Thyroid gland (tissue), 4 donors: ENCODE data around the gene ADARB2. TPM values are rescaled to one million over a fixed set of nuclear protein-coding genes. Genes with fewer than 3 reads are reported as not detected.
"Not testable (repeated sequence)": the region's sequence is repeated elsewhere in the genome, so short reads cannot be mapped to it uniquely, and the experiment has no call there.

Experiments used
- DNase-seq, 2 donors: peaks; one replicate each; pipeline ENCODE4 v3.0.0-alpha.2; 2019
- H3K27ac ChIP-seq, 3 donors: fragments of 200-600 bp; sonication (generic); 1 replicate in 2 of 3; 2 replicates in 1 of 3; pipeline ENCODE4 v1.5.1; 2016 to 2019; ENCODE audit warnings: mild to moderate bottlenecking in 1 of 3, moderate library complexity in 1 of 3
- H3K27me3 ChIP-seq: fragments of 200-600 bp; sonication (generic); one replicate; pipeline ENCODE4 v1.5.1; 2019
- H3K36me3 ChIP-seq, 2 donors: fragments of 200-600 bp; sonication (generic); one replicate each; pipeline ENCODE4 v1.5.1; 2016 to 2019
- H3K4me1 ChIP-seq, 2 donors: fragments of 200-600 bp; sonication (generic); one replicate each; pipeline ENCODE4 v1.5.1; 2017 to 2019
- H3K4me3 ChIP-seq, 3 donors: fragments of 200-600 bp; sonication (generic); replicated peaks in 1 of 3; 1 replicate in 2 of 3; 2 replicates in 1 of 3; pipeline ENCODE4 v1.5.1; 2016; ENCODE audit warnings: mild to moderate bottlenecking in 1 of 3
- H3K9me3 ChIP-seq: fragments of 200-600 bp; sonication (generic); one replicate; pipeline ENCODE4 v1.5.1; 2017
- POLR2A ChIP-seq, 2 donors: fragments of 450-650 bp; IDR thresholded peaks; one replicate each; pipeline ENCODE4 v1.6.1; 2017; ENCODE audit warnings: antibody characterized with exemption in 2 of 2, mild to moderate bottlenecking in 2 of 2, moderate library complexity in 1 of 2
- WGBS, 2 donors: methylation state at CpG; one replicate each; pipeline ENCODE4 v1.1.5; 2017; 5-methylcytosine and 5-hydroxymethylcytosine counted together
- intact Hi-C: fragments of 100-400 bp; cut with DNase I; formaldehyde crosslinking; loops from one replicate; pipeline ENCODE4 v1.15.1; 2023
- total RNA-seq, 4 donors: library from RNA; depleted of rRNA; stranded (reverse); fragments of >200 nt; gene quantifications; one replicate each; pipeline ENCODE4 v1.2.3, GENCODE V29; 2016
- TF ChIP-seq, protein P1 (sequence below), 6 experiments: fragments of 200-600 bp in 3 of 6; fragments of 450-650 bp in 3 of 6; sonication (generic) in 3 of 6; IDR thresholded peaks; one replicate each; pipeline ENCODE4 v1.5.1; 2016 to 2019; ENCODE audit warnings: antibody characterized with exemption in 6 of 6, mild to moderate bottlenecking in 2 of 6, inconsistent platforms in 1 of 6, moderate library complexity in 1 of 6

The ADARB2 gene
- total RNA-seq, 4 donors from 2014 or later = 0.08 to 0.15 TPM; not detected in 2

DNA sequence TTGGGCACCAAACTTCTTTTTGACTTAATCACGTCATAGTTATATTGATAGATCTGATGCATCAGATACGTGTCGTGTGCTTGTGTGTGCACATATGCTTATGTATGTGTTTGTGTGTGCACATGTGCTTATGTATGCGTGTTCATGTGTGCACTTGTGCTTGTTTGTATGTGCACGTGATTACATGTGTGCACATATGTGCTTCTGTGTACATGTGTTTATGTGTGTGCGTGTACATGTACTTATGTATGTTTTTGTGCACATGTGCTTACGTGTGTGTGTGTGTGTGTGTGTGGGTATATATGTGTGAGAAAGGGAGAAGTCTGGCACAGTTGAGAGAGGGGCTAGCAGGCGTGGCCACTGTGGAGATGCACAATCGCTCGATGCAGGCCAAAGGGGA lies 507.8 kb downstream of the ADARB2 start:
- H3K36me3 ChIP-seq = no peaks in the 10 kb centered on the region
- TF ChIP-seq POLR2A (IDR thresholded peaks at IDR 0.05) = no peak
- TF ChIP-seq, protein P1, sequence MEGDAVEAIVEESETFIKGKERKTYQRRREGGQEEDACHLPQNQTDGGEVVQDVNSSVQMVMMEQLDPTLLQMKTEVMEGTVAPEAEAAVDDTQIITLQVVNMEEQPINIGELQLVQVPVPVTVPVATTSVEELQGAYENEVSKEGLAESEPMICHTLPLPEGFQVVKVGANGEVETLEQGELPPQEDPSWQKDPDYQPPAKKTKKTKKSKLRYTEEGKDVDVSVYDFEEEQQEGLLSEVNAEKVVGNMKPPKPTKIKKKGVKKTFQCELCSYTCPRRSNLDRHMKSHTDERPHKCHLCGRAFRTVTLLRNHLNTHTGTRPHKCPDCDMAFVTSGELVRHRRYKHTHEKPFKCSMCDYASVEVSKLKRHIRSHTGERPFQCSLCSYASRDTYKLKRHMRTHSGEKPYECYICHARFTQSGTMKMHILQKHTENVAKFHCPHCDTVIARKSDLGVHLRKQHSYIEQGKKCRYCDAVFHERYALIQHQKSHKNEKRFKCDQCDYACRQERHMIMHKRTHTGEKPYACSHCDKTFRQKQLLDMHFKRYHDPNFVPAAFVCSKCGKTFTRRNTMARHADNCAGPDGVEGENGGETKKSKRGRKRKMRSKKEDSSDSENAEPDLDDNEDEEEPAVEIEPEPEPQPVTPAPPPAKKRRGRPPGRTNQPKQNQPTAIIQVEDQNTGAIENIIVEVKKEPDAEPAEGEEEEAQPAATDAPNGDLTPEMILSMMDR (IDR thresholded peaks at IDR 0.05) = no peak
- intact Hi-C loops = no loop called here
- H3K9me3 ChIP-seq = no peaks in the 10 kb centered on the region
- H3K4me3 ChIP-seq = no peak overlapping the region
- no peaks in the 10 kb centered on the region for H3K27me3 ChIP-seq
- 85 to 90% methylated on average over 10 of the region's 10 CpGs for WGBS, 2 donors
- no peak for DNase-seq
- H3K27ac ChIP-seq = no peak overlapping the region
- no peaks in the 10 kb centered on the region for H3K4me1 ChIP-seq

DNA sequence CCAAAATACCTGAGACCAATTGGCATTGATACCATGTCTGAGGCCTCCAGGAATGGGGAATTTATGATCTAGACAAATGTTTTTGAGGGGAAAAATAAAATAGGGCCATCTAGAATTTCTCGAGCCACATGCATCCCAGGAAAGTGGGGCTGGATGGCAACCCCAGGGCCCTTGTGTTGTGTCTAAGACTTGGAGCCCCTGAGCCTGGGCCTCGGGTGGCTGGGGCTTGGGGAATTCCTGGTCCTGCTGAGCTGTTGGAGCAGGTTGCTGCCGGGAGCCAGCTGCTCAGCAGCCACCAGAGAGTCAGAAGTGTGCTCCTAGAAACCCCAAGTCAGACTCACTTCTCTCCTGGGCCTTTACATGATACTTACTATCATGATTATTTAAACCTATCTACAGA lies 508.2 kb downstream of the ADARB2 start:
- TF ChIP-seq POLR2A (IDR thresholded peaks at IDR 0.05) = no peak
- TF ChIP-seq, protein P1 (IDR thresholded peaks at IDR 0.05) = no peak
- Histone ChIP-seq H3K27ac (no peak overlapping the region), H3K4me3 (no peak overlapping the region), H3K4me1 (no peaks in the 10 kb centered on the region), H3K9me3 (no peaks in the 10 kb centered on the region), H3K27me3 (no peaks in the 10 kb centered on the region), H3K36me3 (no peaks in the 10 kb centered on the region)
- intact Hi-C loops = no loop called here
- WGBS, 2 donors = 64 to 75% methylated on average over 3 of the region's 3 CpGs
- no peak for DNase-seq

DNA sequence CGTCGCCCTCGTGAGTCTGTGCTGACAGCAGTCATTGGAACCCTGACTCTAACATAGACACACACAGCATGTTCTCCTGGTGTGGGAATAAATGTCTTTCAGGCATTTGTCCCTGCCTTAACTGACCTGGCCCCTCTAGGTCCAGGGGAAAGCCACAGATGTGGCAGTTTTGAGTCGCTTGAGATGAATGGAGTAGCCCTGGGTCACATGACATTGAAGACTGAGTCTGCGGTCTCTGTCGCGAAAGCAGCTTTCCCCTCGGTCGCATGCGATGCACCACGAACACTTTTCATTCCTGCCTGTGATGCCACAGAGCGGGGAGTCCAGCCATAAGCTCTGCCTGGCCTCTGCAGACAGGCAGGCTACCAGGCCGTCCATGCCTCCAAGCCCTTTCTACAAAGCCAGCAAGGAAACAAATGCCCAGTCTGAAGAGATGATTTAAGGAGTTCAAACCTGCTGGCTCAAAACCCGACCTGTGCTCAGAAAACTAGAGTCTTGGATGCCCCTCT lies 508.8 kb downstream of the ADARB2 start:
- H3K4me1 ChIP-seq = no peaks in the 10 kb centered on the region
- intact Hi-C loops = no loop called here
- TF ChIP-seq, protein P1 (IDR thresholded peaks at IDR 0.05) = no peak
- TF ChIP-seq POLR2A (IDR thresholded peaks at IDR 0.05) = no peak
- H3K27ac ChIP-seq = no peak overlapping the region
- H3K27me3 ChIP-seq = no peaks in the 10 kb centered on the region
- DNase-seq = no peak
- H3K9me3 ChIP-seq = no peaks in the 10 kb centered on the region
- no peaks in the 10 kb centered on the region for H3K36me3 ChIP-seq
- WGBS, 2 donors = 81 to 87% methylated on average over 14 of the region's 14 CpGs
- H3K4me3 ChIP-seq = no peak overlapping the region

DNA sequence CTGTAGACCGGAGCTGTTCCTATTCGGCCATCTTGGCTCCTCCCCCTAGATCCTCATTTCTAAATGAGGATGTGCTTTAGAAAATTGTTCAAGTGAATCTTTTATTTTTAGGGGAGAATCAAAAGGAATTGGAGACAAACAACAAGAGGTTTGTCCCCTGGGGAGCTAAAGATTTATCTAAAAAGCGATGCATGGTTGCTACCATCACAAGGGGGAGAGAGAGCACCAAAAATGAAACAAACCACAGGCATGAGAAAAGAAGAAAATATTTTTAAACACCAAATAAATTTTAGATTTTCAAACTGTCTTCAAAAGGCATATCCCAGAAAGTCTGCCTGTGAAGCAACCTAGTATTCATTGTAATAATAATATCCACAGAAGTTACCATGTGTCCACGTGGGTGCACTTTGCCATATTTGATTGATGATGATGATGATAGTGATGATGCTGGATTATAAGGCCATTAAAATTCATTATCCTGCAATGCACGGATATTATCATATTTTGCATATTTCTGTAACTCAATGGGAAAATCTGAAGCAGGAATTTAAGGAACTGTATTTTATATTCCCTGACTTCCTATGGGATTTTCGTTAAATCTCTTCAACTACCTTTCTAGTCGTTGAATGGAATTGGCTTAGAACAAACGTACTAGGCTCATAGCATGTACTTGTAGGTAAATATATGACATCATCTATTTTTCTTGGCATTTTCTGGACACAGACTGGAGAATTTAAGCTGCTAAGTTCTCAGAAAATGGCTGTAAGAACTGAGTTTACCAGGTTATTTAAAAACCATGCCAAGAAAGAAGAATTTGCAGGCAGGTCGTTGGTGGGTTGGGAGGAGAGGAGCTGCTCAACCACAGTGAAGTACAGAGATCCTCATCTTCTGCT lies 509.6 kb downstream of the ADARB2 start:
- no peak overlapping the region for H3K27ac ChIP-seq
- WGBS, 2 donors = 53 to 56% methylated on average over 9 of the region's 9 CpGs
- DNase-seq = no peak
- no peaks in the 10 kb centered on the region for H3K36me3 ChIP-seq
- no peak overlapping the region for H3K4me3 ChIP-seq
- no peaks in the 10 kb centered on the region for H3K4me1 ChIP-seq
- intact Hi-C loops = no loop called here
- H3K9me3 ChIP-seq = no peaks in the 10 kb centered on the region
- no peaks in the 10 kb centered on the region for H3K27me3 ChIP-seq
- TF ChIP-seq, protein P1 (IDR thresholded peaks at IDR 0.05) = no peak
- no peak for TF ChIP-seq POLR2A (IDR thresholded peaks at IDR 0.05)

DNA sequence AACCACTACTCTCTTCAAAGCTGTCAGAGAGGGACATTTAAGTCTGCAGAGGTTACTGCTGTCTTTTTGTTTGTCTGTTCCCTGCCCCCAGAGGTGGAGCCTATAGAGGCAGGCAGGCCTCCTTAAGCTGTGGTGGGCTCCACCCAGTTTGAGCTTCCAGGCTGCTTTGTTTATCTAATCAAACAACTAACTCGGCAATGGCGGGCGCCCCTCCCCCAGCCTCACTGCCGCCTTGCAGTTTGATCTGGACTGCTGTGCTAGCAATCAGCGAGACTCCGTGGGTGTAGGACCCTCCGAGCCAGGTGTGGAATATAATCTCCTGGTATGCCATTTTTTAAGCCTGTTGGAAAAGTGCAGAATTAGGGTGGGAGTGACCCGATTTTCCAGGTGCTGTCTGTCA lies 510.4 kb downstream of the ADARB2 start:
- H3K27ac ChIP-seq, intact Hi-C loops, H3K9me3 ChIP-seq, H3K4me3 ChIP-seq, DNase-seq, H3K27me3 ChIP-seq, H3K4me1 ChIP-seq, H3K36me3 ChIP-seq: not testable (repeated sequence)
- WGBS, 2 donors = 40 to 57% methylated on average over 8 of the region's 8 CpGs

DNA sequence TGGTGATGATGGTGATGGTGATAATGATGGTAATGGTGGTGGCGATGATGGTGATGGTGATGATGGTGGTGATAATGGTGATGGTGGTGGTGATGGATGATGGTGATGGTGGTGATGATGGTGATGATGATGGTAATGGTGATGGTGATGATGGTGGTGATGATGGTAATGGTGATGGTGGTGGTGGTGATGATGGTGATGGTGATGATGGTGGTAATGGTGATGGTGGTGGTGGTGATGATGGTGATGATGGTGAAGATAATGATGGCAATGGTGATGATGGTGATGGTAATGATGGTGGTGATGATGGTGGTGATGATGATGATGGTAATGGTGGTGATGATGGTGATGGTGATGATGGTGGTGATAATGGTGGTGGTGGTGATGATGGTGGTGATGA lies 517.5 kb downstream of the ADARB2 start:
- intact Hi-C loops, H3K4me3 ChIP-seq, DNase-seq, H3K27me3 ChIP-seq, H3K36me3 ChIP-seq, H3K9me3 ChIP-seq, H3K4me1 ChIP-seq, H3K27ac ChIP-seq: not testable (repeated sequence)
- 0% methylated on average over 1 of the region's 1 CpG for WGBS, 2 donors
